SK-N-SH (cell line): Measurements from ENCODE around the gene CUEDC2. TPM values are rescaled to one million over a fixed set of nuclear protein-coding genes. Genes with fewer than 3 reads are reported as not detected.

Source experiments
- CTCF ChIA-PET: fragments of 300-600, 350-600 bp; formaldehyde crosslinking; extraction: SDS; loops from one replicate; lab custom pipeline; 2021; lab: Yijun Ruan, JAX
- POLR2A ChIA-PET: fragments of 350-600 bp; sonication (Branson Sonifier 250); formaldehyde crosslinking; extraction: SDS; loops from one replicate; lab custom pipeline; 2020; ENCODE audit warnings: antibody characterized with exemption, inconsistent platforms; lab: Yijun Ruan, JAX
- DNase-seq: peaks from one replicate; pipeline ENCODE4 v3.0.0; 2012
- H2AFZ ChIP-seq: fragments of 200-600 bp; sonication (generic); 2 replicates; pipeline ENCODE4 v1.8.1; 2016; ENCODE audit warnings: antibody characterized with exemption, mild to moderate bottlenecking, low read depth
- H3F3A ChIP-seq: fragments of 200-600 bp; sonication (generic); replicated peaks from 2 replicates; pipeline ENCODE3; 2016; ENCODE audit warnings: antibody characterized with exemption, mild to moderate bottlenecking; ENCODE audit not compliant: insufficient read depth
- H3K27ac ChIP-seq, 2 experiments: fragments of 200-500 bp in 1 of 2; fragments of 200-600 bp in 1 of 2; sonication (Bioruptor generic) in 1 of 2; sonication (generic), shearing (Covaris generic) in 1 of 2; 2 replicates each; pipeline versions ENCODE4 v1.5.1 to v1.6.1; 2014 to 2016; ENCODE audit warnings: low read depth in 2 of 2, inconsistent platforms in 1 of 2, low read length in 1 of 2, mild to moderate bottlenecking in 1 of 2, mixed read lengths in 1 of 2
- H3K27me3 ChIP-seq: fragments of 200-600 bp; sonication (generic), shearing (Covaris generic); 2 replicates; pipeline ENCODE4 v1.6.1; 2016; ENCODE audit warnings: mixed run types; ENCODE audit not compliant: insufficient read depth
- H3K36me3 ChIP-seq, 2 experiments: fragments of 200-500 bp in 1 of 2; fragments of 200-600 bp in 1 of 2; sonication (Bioruptor generic) in 1 of 2; sonication (generic) in 1 of 2; replicated peaks in 1 of 2; 2 replicates each; pipeline versions ENCODE3 to v1.5.1; 2014 to 2016; ENCODE audit warnings: low read length in 1 of 2, mild to moderate bottlenecking in 1 of 2; ENCODE audit not compliant: insufficient read depth in 2 of 2, control insufficient read depth in 1 of 2
- H3K4me1 ChIP-seq, 2 experiments: fragments of 200-500 bp in 1 of 2; fragments of 200-600 bp in 1 of 2; sonication (Bioruptor generic) in 1 of 2; sonication (generic), shearing (Covaris generic) in 1 of 2; 2 replicates each; pipeline versions ENCODE4 v1.5.1 to v1.6.1; 2014 to 2016; ENCODE audit warnings: low read depth in 1 of 2, low read length in 1 of 2, mixed run types in 1 of 2; ENCODE audit not compliant: insufficient read depth in 2 of 2, control insufficient read depth in 1 of 2
- H3K4me2 ChIP-seq: fragments of 200-600 bp; sonication (generic), shearing (Covaris generic); 2 replicates; pipeline ENCODE4 v1.6.1; 2017; ENCODE audit warnings: mixed run types
- H3K4me3 ChIP-seq, 2 experiments: fragments of 200-500 bp in 1 of 2; fragments of 200-600 bp in 1 of 2; sonication (Bioruptor generic) in 1 of 2; sonication (generic), shearing (Covaris generic) in 1 of 2; 2 replicates each; pipeline versions ENCODE4 v1.5.1 to v1.8.1; 2014 to 2016; ENCODE audit warnings: low read depth in 2 of 2, inconsistent platforms in 1 of 2, low read length in 1 of 2, mild to moderate bottlenecking in 1 of 2, mixed read lengths in 1 of 2, moderate library complexity in 1 of 2
- H3K79me2 ChIP-seq: fragments of 200-600 bp; sonication (generic); 2 replicates; pipeline ENCODE4 v1.8.1; 2017; ENCODE audit warnings: mild to moderate bottlenecking; ENCODE audit not compliant: insufficient read depth
- H3K9ac ChIP-seq: fragments of 200-600 bp; sonication (generic); 2 replicates; pipeline ENCODE4 v1.6.1; 2017; ENCODE audit warnings: mixed run types
- H3K9me2 ChIP-seq: fragments of 200-600 bp; sonication (generic); 2 replicates; pipeline ENCODE4 v1.6.1; 2017; ENCODE audit warnings: mixed run types
- H3K9me3 ChIP-seq: fragments of 200-600 bp; sonication (generic); 2 replicates; pipeline ENCODE4 v1.6.1; 2017; ENCODE audit warnings: mixed run types, mild to moderate bottlenecking, moderate library complexity
- H4K20me1 ChIP-seq: fragments of 200-600 bp; sonication (generic); 2 replicates; pipeline ENCODE4 v1.6.1; 2017; ENCODE audit warnings: mild to moderate bottlenecking, mixed run types; ENCODE audit not compliant: insufficient read depth
- FOSL2 ChIP-seq: IDR thresholded peaks from 2 replicates; pipeline ENCODE4 v1.4.0; 2012; ENCODE audit warnings: low read depth, mild to moderate bottlenecking, moderate library complexity, borderline replicate concordance
- GABPA ChIP-seq: IDR thresholded peaks from 2 replicates; pipeline ENCODE4 v1.4.0; 2012; ENCODE audit warnings: low read depth, mild to moderate bottlenecking
- IRF3 ChIP-seq: fragments of 150-350 bp; IDR thresholded peaks from 2 replicates; pipeline ENCODE4 v1.6.1; 2016; ENCODE audit warnings: mild to moderate bottlenecking, low read depth, low read length
- JUND ChIP-seq: IDR thresholded peaks from 2 replicates; pipeline ENCODE4 v1.4.0; 2012
- MEF2A ChIP-seq: IDR thresholded peaks from 2 replicates; pipeline ENCODE4 v1.4.0; 2012; ENCODE audit warnings: low read depth, borderline replicate concordance
- MXI1 ChIP-seq: IDR thresholded peaks from 2 replicates; pipeline ENCODE4 v1.6.1; 2012; ENCODE audit warnings: mild to moderate bottlenecking, low read depth, low read length, improper control_type of control experiment
- POLR2AphosphoS5 ChIP-seq: IDR thresholded peaks from 2 replicates; pipeline ENCODE4 v1.6.1; 2012; ENCODE audit warnings: low read depth, low read length
- RCOR1 ChIP-seq: fragments of 150-350 bp; IDR thresholded peaks from 2 replicates; pipeline ENCODE4 v1.6.1; 2017; ENCODE audit warnings: antibody characterized with exemption, low read length
- USF1 ChIP-seq: IDR thresholded peaks from 2 replicates; pipeline ENCODE4 v1.4.0; 2012; ENCODE audit warnings: low read depth, borderline replicate concordance
- USF2 ChIP-seq: fragments of 150-350 bp; IDR thresholded peaks from 2 replicates; pipeline ENCODE4 v1.6.1; 2017; ENCODE audit warnings: antibody characterized with exemption, low read length, low read depth, borderline replicate concordance
- WGBS: methylation state at CpG from one replicate; pipeline ENCODE4 v1.1.6; 2017; ENCODE audit warnings: low lambda C conversion rate; 5-methylcytosine and 5-hydroxymethylcytosine counted together
- polyA plus RNA-seq, 3 experiments: library from polyadenylated mRNA; depleted of rRNA; stranded (reverse); fragments of >200 nt; gene quantifications; 2 replicates each; pipeline ENCODE4 v1.2.3, GENCODE V29; 2012
- TF ChIP-seq, protein P1 (sequence below): fragments of 200-600 bp; sonication (generic); IDR thresholded peaks from 2 replicates; pipeline ENCODE4 v1.6.1; 2017; ENCODE audit warnings: antibody characterized with exemption, mild to moderate bottlenecking, moderate library complexity

Gene CUEDC2
- polyA plus RNA-seq, 1 of the 3 experiments (the other 2 are of a cell fraction) = 162 TPM

- no peaks in the 10 kb centered on the region for H3F3A ChIP-seq
- H3K4me2 ChIP-seq = no peak overlapping the region
- no peak overlapping the region for H2AFZ ChIP-seq
- DNase-seq = no peak
- H4K20me1 ChIP-seq = no peaks in the 10 kb centered on the region
- H3K4me3 ChIP-seq = no peak overlapping the region
- H3K9me2 ChIP-seq = no peaks in the 10 kb centered on the region
- H3K27me3 ChIP-seq = no peaks in the 10 kb centered on the region
- CTCF ChIA-PET = interaction anchor here (1.1 to 16.5 kb wide), 19 partner anchors 10 to 282 kb away, joined by 3 to 359 read pairs (median 10); partner anchors contain the start of genes CUEDC2, ELOVL3, FBXL15 and PITX3
- H3K4me1 ChIP-seq = peaks cover 0 to 16% of the 10 kb centered on the region in 2 experiments; a peak in 1 of 4 replicates
- no peak overlapping the region for H3K27ac ChIP-seq
- TF ChIP-seq FOSL2 (no peak), RCOR1 (no peak), USF2 (no peak), MEF2A (no peak), JUND (no peak), GABPA (no peak)
- TF ChIP-seq, protein P1, sequence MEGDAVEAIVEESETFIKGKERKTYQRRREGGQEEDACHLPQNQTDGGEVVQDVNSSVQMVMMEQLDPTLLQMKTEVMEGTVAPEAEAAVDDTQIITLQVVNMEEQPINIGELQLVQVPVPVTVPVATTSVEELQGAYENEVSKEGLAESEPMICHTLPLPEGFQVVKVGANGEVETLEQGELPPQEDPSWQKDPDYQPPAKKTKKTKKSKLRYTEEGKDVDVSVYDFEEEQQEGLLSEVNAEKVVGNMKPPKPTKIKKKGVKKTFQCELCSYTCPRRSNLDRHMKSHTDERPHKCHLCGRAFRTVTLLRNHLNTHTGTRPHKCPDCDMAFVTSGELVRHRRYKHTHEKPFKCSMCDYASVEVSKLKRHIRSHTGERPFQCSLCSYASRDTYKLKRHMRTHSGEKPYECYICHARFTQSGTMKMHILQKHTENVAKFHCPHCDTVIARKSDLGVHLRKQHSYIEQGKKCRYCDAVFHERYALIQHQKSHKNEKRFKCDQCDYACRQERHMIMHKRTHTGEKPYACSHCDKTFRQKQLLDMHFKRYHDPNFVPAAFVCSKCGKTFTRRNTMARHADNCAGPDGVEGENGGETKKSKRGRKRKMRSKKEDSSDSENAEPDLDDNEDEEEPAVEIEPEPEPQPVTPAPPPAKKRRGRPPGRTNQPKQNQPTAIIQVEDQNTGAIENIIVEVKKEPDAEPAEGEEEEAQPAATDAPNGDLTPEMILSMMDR = no peak
- no peak overlapping the region for H3K9ac ChIP-seq
- no peaks in the 10 kb centered on the region for H3K36me3 ChIP-seq
- no peaks in the 10 kb centered on the region for H3K9me3 ChIP-seq
- POLR2A ChIA-PET = interaction anchor here (0.6 to 1.5 kb wide), 3 partner anchors 8 to 20 kb away, joined by 3 to 5 read pairs (median 4); partner anchors contain the start of gene FBXL15
- peaks cover 5% of the 10 kb centered on the region; the same call in 1 of the 2 replicates for H3K79me2 ChIP-seq
- WGBS = 91% methylated on average over 12 of the region's 22 CpGs
These were observed 31.6 kb downstream of the CUEDC2 start for GRCh38 chr10:102400598-102401341.

- CTCF ChIA-PET = interaction anchor here (0.6 to 16.5 kb wide), 42 partner anchors 7 to 281 kb away, joined by 3 to 359 read pairs (median 6); partner anchors contain the start of genes ACTR1A, C10orf95, CUEDC2 and ELOVL3
- no peaks in the 10 kb centered on the region for H4K20me1 ChIP-seq
- H3K9ac ChIP-seq = no peak overlapping the region
- H3K9me3 ChIP-seq = no peaks in the 10 kb centered on the region
- H3K4me3 ChIP-seq = no peak overlapping the region
- peak overlapping the region; percentile 89; the same call in 1 of the 2 replicates for H3K4me2 ChIP-seq
- 81% methylated on average over 8 of the region's 17 CpGs for WGBS
- peaks cover 5% of the 10 kb centered on the region; the same call in 1 of the 2 replicates for H3K79me2 ChIP-seq
- TF ChIP-seq USF1 (no peak), IRF3 (no peak), MXI1 (no peak), POLR2AphosphoS5 (no peak), USF2 (no peak)
- POLR2A ChIA-PET = interaction anchor here (0.9 to 1.5 kb wide), 3 partner anchors 13 to 174 kb away, joined by 3 to 5 read pairs (median 4); partner anchors contain the start of genes ELOVL3 and FBXL15
- H3K27ac ChIP-seq = peak overlapping the region in 1 of 2 experiments; percentile 44; a peak in 1 of 4 replicates
- H3K4me1 ChIP-seq = peaks cover 0 to 16% of the 10 kb centered on the region in 2 experiments; a peak in 1 of 4 replicates
- H3F3A ChIP-seq = no peaks in the 10 kb centered on the region
- H3K27me3 ChIP-seq = no peaks in the 10 kb centered on the region
- H3K36me3 ChIP-seq = no peaks in the 10 kb centered on the region
- H3K9me2 ChIP-seq = no peaks in the 10 kb centered on the region
- no peak for DNase-seq
- H2AFZ ChIP-seq = peak overlapping the region; percentile 70; the same call in 1 of the 2 replicates
These were observed 32.3 kb downstream of the CUEDC2 start for GRCh38 chr10:102400076-102400475.
